Astrocyte (in vitro differentiated cells and primary cell): ENCODE data around the gene ERG.

ENCODE experiments used
- EZH2 ChIP-seq: IDR thresholded peaks from 2 replicates; pipeline ENCODE4 v1.6.1; 2012; ENCODE audit warnings: mild to moderate bottlenecking, low read length, inconsistent platforms; ENCODE audit not compliant: insufficient read depth
- TF ChIP-seq, protein P1 (sequence below): IDR thresholded peaks from 2 replicates; pipeline ENCODE4 v1.5.1; 2011; ENCODE audit warnings: low read depth, mild to moderate bottlenecking, inconsistent platforms, low read length, moderate library complexity; ENCODE audit not compliant: insufficient read depth

DNA sequence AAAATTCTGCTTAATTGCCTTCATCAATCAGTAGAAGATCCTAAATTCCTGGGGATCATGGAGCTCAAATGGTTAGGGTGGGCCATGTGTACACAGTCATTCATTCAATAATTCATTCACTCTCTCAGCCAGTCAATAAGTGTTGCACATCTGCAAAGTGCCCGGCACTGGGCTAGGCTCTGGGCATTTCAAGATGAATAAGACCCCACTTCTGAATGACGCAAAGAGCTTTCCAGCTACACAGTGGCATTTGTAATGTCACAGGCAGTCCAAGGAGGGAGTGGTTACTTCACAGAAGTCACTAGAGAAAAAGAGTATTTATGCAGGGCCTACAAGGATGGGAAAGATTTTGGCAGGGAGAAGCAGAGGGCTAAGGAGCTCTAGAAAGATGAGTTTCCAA lies 148.3 kb downstream of the ERG start:
- TF ChIP-seq, protein P1, sequence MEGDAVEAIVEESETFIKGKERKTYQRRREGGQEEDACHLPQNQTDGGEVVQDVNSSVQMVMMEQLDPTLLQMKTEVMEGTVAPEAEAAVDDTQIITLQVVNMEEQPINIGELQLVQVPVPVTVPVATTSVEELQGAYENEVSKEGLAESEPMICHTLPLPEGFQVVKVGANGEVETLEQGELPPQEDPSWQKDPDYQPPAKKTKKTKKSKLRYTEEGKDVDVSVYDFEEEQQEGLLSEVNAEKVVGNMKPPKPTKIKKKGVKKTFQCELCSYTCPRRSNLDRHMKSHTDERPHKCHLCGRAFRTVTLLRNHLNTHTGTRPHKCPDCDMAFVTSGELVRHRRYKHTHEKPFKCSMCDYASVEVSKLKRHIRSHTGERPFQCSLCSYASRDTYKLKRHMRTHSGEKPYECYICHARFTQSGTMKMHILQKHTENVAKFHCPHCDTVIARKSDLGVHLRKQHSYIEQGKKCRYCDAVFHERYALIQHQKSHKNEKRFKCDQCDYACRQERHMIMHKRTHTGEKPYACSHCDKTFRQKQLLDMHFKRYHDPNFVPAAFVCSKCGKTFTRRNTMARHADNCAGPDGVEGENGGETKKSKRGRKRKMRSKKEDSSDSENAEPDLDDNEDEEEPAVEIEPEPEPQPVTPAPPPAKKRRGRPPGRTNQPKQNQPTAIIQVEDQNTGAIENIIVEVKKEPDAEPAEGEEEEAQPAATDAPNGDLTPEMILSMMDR: no peak
- no peak for TF ChIP-seq EZH2
